Measurements from ENCODE around the gene PUS1.
"Not testable (repeated sequence)": the region's sequence is repeated elsewhere in the genome, so short reads cannot be mapped to it uniquely, and the experiment has no call there.

The PUS1 gene

DNA sequence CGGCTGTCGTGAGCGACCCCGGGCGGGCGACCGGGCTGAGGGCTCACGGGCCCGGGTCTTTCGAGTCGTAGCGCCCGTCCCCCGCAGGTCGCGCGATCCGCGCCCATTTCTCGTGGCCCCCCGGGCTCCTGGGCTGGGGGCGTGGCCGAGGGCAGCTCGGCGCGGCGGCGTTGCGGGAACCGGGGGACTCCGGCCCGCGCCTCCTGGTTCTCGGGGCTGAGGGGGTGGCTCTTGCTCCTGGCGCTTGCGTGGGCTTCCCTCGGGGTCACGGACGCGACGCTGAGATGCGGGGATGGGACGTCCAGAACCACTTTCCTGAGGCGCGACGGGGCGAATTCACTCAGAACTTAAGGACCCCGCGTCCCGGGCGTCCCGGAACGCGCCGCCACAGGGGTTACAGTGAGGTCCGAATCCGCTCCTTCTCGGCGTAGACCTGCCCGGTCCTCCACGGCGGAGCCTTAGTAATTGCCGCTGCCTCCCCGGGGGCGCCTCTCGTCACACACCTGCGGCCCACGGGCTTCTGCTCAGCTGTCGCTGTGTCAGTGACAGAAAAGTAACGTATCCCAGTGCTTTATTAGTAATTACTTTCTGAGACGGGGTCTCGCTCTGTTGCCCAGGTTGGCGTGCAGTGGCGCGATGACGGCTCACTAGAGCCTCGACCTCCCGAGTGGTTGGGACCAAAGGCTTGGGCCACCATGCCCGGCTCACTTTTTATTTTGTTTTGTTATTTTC is 21.3 kb downstream of the PUS1 start:
- Histone ChIP-seq H3K36me3 (ENCODE audit: insufficient read depth, low read length) (no peaks in the 10 kb centered on the region; the same call in 1 of the 2 replicates), H3K27me3 (ENCODE audit: insufficient read depth, low read length, poor library complexity) (no peaks in the 10 kb centered on the region), H3K79me2 (ENCODE audit: insufficient read depth, low read length) (peaks cover 55% of the 10 kb centered on the region), H2AFZ (ENCODE audit: low read depth, low read length) (peak overlapping the region; percentile 78), H3K9ac (ENCODE audit: low read depth, low read length) (peak overlapping the region; percentile 98), H3K4me3 (ENCODE audit: low read depth in 1 of 2, low read length in 2 of 2) (peak overlapping the region; percentile 58 to 77), H3K4me2 (ENCODE audit: insufficient read depth, low read length) (peak overlapping the region; percentile 98), H3K4me1 (ENCODE audit: insufficient read depth, low read length) (peaks cover 24% of the 10 kb centered on the region), H4K20me1 (ENCODE audit: insufficient read depth, low read length) (peaks cover 32% of the 10 kb centered on the region), H3K27ac (ENCODE audit: low read length) (peak overlapping the region; percentile 84), H3K9me3 (ENCODE audit: insufficient read depth, low read length, severe bottlenecking) (no peaks in the 10 kb centered on the region)
- ATAC-seq (ENCODE audit: insufficient read depth, low read depth) (peak; percentile 37), DNase-seq (peak; percentile 45)
- TF ChIP-seq, protein P1, sequence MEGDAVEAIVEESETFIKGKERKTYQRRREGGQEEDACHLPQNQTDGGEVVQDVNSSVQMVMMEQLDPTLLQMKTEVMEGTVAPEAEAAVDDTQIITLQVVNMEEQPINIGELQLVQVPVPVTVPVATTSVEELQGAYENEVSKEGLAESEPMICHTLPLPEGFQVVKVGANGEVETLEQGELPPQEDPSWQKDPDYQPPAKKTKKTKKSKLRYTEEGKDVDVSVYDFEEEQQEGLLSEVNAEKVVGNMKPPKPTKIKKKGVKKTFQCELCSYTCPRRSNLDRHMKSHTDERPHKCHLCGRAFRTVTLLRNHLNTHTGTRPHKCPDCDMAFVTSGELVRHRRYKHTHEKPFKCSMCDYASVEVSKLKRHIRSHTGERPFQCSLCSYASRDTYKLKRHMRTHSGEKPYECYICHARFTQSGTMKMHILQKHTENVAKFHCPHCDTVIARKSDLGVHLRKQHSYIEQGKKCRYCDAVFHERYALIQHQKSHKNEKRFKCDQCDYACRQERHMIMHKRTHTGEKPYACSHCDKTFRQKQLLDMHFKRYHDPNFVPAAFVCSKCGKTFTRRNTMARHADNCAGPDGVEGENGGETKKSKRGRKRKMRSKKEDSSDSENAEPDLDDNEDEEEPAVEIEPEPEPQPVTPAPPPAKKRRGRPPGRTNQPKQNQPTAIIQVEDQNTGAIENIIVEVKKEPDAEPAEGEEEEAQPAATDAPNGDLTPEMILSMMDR (IDR thresholded peaks at IDR 0.05; ENCODE audit: borderline replicate concordance, extremely low read depth, low read length, poor library complexity, severe bottlenecking): no peak
- TF ChIP-seq EZH2 (IDR thresholded peaks at IDR 0.05; ENCODE audit: borderline replicate concordance, low read depth, low read length, severe bottlenecking): no peak

DNA sequence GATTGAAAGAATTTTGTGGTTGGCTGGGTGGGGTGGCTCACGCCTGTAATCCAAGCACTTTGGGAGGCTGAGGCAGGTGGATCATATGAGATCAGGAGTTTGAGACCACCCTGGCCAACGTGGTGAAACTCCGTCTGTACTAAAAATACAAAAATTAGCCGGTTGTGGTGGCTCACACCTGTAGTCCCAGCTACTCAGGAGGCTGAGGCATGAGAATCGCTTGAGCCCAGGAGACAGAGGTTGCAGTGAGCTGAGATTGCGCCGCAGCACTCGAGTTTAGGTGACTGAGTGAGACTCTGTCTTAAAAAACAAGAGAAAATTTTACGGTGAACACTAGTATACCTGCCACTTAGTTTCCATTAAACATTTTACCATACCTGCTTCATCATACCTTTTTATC is 24.7 kb downstream of the PUS1 start:
- not testable (repeated sequence) for H3K9ac ChIP-seq (ENCODE audit: low read depth, low read length); H2AFZ ChIP-seq (ENCODE audit: low read depth, low read length); H3K27me3 ChIP-seq (ENCODE audit: insufficient read depth, low read length, poor library complexity); DNase-seq; H3K4me2 ChIP-seq (ENCODE audit: insufficient read depth, low read length); ATAC-seq (ENCODE audit: insufficient read depth, low read depth); H3K9me3 ChIP-seq (ENCODE audit: insufficient read depth, low read length, severe bottlenecking); H3K36me3 ChIP-seq (ENCODE audit: insufficient read depth, low read length); H3K27ac ChIP-seq (ENCODE audit: low read length); H3K4me3 ChIP-seq (ENCODE audit: low read depth in 1 of 2, low read length in 2 of 2)
- Histone ChIP-seq H3K4me1 (ENCODE audit: insufficient read depth, low read length) (peaks cover 28% of the 10 kb centered on the region), H4K20me1 (ENCODE audit: insufficient read depth, low read length) (peaks cover 58% of the 10 kb centered on the region), H3K79me2 (ENCODE audit: insufficient read depth, low read length) (peaks cover 90% of the 10 kb centered on the region)

DNA sequence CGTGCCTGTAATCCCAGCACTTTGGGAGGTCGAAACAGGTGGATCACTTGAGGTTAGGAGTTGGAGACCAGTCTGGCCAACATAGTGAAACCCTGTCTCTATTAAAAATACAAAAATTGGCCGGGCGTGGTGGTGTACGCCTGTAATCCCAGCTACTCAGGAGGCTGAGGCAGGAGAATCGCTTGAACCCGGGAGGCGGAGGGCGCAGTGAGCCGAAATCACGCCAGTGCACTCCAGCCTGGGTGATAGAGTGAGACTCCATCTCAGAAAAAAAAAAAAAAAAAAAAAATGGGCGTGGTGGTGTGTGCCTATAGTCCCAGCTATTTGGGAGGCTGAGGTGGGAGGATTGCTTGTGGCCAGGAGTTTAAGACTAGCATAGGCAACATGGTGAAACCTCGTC is 25.4 kb downstream of the PUS1 start:
- Histone ChIP-seq H3K79me2 (ENCODE audit: insufficient read depth, low read length) (peaks cover 96% of the 10 kb centered on the region), H4K20me1 (ENCODE audit: insufficient read depth, low read length) (peaks cover 65% of the 10 kb centered on the region), H3K4me1 (ENCODE audit: insufficient read depth, low read length) (peaks cover 24% of the 10 kb centered on the region)
- not testable (repeated sequence) for H3K9ac ChIP-seq (ENCODE audit: low read depth, low read length); H3K4me2 ChIP-seq (ENCODE audit: insufficient read depth, low read length); H3K27me3 ChIP-seq (ENCODE audit: insufficient read depth, low read length, poor library complexity); H2AFZ ChIP-seq (ENCODE audit: low read depth, low read length); DNase-seq; H3K9me3 ChIP-seq (ENCODE audit: insufficient read depth, low read length, severe bottlenecking); H3K4me3 ChIP-seq (ENCODE audit: low read depth in 1 of 2, low read length in 2 of 2); H3K27ac ChIP-seq (ENCODE audit: low read length); ATAC-seq (ENCODE audit: insufficient read depth, low read depth); H3K36me3 ChIP-seq (ENCODE audit: insufficient read depth, low read length)

DNA sequence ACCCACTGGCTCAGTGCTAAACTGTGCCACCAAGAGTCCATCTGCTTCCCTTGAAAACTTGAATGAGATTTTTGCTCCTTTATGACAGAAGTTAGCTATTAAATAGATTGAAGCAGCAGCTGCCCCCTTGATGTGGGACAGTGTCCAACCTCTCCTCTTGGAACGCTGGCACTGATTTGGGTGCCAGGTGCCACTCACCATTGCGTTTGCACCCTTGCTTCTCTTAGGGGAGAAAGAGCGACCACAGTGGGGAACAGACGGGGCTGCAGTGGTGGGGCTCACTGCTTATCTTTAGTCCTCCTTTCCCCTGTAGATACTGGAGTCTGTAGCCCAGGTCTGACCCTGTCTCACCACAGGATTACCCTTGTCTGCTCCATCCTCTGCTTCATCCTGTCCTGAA is 30.0 kb downstream of the PUS1 start:
- DNase-seq (no peak), ATAC-seq (ENCODE audit: insufficient read depth, low read depth) (no peak)
- Histone ChIP-seq H3K9ac (ENCODE audit: low read depth, low read length) (no peak overlapping the region), H2AFZ (ENCODE audit: low read depth, low read length) (no peak overlapping the region), H3K4me1 (ENCODE audit: insufficient read depth, low read length) (peaks cover 8% of the 10 kb centered on the region; the same call in 1 of the 2 replicates), H3K79me2 (ENCODE audit: insufficient read depth, low read length) (peaks cover 92% of the 10 kb centered on the region), H3K27ac (ENCODE audit: low read length) (no peak overlapping the region), H3K27me3 (ENCODE audit: insufficient read depth, low read length, poor library complexity) (no peaks in the 10 kb centered on the region), H3K9me3 (ENCODE audit: insufficient read depth, low read length, severe bottlenecking) (no peaks in the 10 kb centered on the region), H3K4me2 (ENCODE audit: insufficient read depth, low read length) (no peak overlapping the region), H3K4me3 (ENCODE audit: low read depth in 1 of 2, low read length in 2 of 2) (no peak overlapping the region), H4K20me1 (ENCODE audit: insufficient read depth, low read length) (peaks cover 67% of the 10 kb centered on the region), H3K36me3 (ENCODE audit: insufficient read depth, low read length) (peaks cover 23% of the 10 kb centered on the region)
- no peak for TF ChIP-seq EZH2 (IDR thresholded peaks at IDR 0.05; ENCODE audit: borderline replicate concordance, low read depth, low read length, severe bottlenecking)
- TF ChIP-seq, protein P1 (IDR thresholded peaks at IDR 0.05; ENCODE audit: borderline replicate concordance, extremely low read depth, low read length, poor library complexity, severe bottlenecking): no peak
